ENCODE measurements around the gene MRPL57.
"Not testable (repeated sequence)": the region's sequence is repeated elsewhere in the genome, so short reads cannot be mapped to it uniquely, and the experiment has no call there.

Gene MRPL57

GRCh38 chr13:21197606-21198225, 21.3 kb downstream of the MRPL57 start:
- not testable (repeated sequence) for DNase-seq

GRCh38 chr13:21198391-21198790, 21.9 kb downstream of the MRPL57 start:
- not testable (repeated sequence) for DNase-seq

- DNase-seq: not testable (repeated sequence)
These were observed 25.2 kb downstream of the MRPL57 start for GRCh38 chr13:21201456-21202190.

- DNase-seq: no peak
These were observed 26.5 kb downstream of the MRPL57 start for GRCh38 chr13:21202767-21203531.

GRCh38 chr13:21208652-21209154, 32.2 kb downstream of the MRPL57 start:
- DNase-seq: no peak

- no peak for DNase-seq
These were observed 35.8 kb downstream of the MRPL57 start for GRCh38 chr13:21212138-21212775.

GRCh38 chr13:21215419-21215818, 39.0 kb downstream of the MRPL57 start:
- not testable (repeated sequence) for DNase-seq

- no peak for DNase-seq
These were observed 39.9 kb downstream of the MRPL57 start for GRCh38 chr13:21216332-21216731.

- no peak for DNase-seq
These were observed 42.0 kb downstream of the MRPL57 start for GRCh38 chr13:21218351-21219035.

- no peak for DNase-seq
These were observed 42.6 kb downstream of the MRPL57 start for GRCh38 chr13:21219036-21219381.

- not testable (repeated sequence) for DNase-seq
These were observed 43.3 kb downstream of the MRPL57 start for GRCh38 chr13:21219716-21220115.

- DNase-seq: no peak
These were observed 44.8 kb downstream of the MRPL57 start for GRCh38 chr13:21221268-21221667.

GRCh38 chr13:21225082-21225481, 48.6 kb downstream of the MRPL57 start:
- DNase-seq: no peak

GRCh38 chr13:21225841-21226581, 49.6 kb downstream of the MRPL57 start:
- no peak for DNase-seq

- no peak for DNase-seq
These were observed 51.5 kb downstream of the MRPL57 start for GRCh38 chr13:21227917-21228316.
